ENCODE measurements around the gene COMMD2.

COMMD2 gene

GRCh38 chr3:149701977-149702350, 50.3 kb downstream of the COMMD2 start:
- no peak for DNase-seq (ENCODE audit: low read depth)
- H3K4me3 ChIP-seq (ENCODE audit: low read depth, low read length) = no peak overlapping the region
- no peak for TF ChIP-seq CTCF (IDR thresholded peaks at IDR 0.05; ENCODE audit: control insufficient read depth, extremely low read depth, insufficient read depth)

- DNase-seq (ENCODE audit: low read depth) = no peak
- H3K4me3 ChIP-seq (ENCODE audit: low read depth, low read length) = no peak overlapping the region
- no peak for TF ChIP-seq CTCF (IDR thresholded peaks at IDR 0.05; ENCODE audit: control insufficient read depth, extremely low read depth, insufficient read depth)
Measured at GRCh38 chr3:149701206-149701976, 50.9 kb downstream of the COMMD2 start.
